ENCODE measurements around the gene KRTAP5-6. TPM values are rescaled to one million over a fixed set of nuclear protein-coding genes. Genes with fewer than 3 reads are reported as not detected.

KRTAP5-6 gene
- total and polyA plus RNA-seq, 12 donors, result not detected

- Histone ChIP-seq H3K4me1 (peaks cover 0 to 16% (median 0%) of the 10 kb centered on the region in 9 donors), H3K27me3 (peaks cover 0 to 37% (median 25%) of the 10 kb centered on the region in 7 donors), H3K9me3 (no peaks in the 10 kb centered on the region), H3K36me3 (no peaks in the 10 kb centered on the region), H3K27ac (no peak overlapping the region), H3K4me3 (no peak overlapping the region)
- DNase-seq (no peak), ATAC-seq (no peak)
- WGBS, 2 donors, result 85 to 91% methylated on average over 11 of the region's 11 CpGs
- intact Hi-C loops (cut with DNase I), result no loop called here
- no peak for TF ChIP-seq CTCF (IDR thresholded peaks at IDR 0.05)
These were observed 26.1 kb upstream of the KRTAP5-6 start for GRCh38 chr11:1670905-1671371.

- no peak for ATAC-seq
- DNase-seq, result no peak
- 78 to 88% methylated on average over 11 of the region's 11 CpGs for WGBS, 2 donors
- no peaks in the 10 kb centered on the region for H3K36me3 ChIP-seq
- no peak for TF ChIP-seq CTCF (IDR thresholded peaks at IDR 0.05)
- H3K9me3 ChIP-seq, result no peaks in the 10 kb centered on the region
- H3K27ac ChIP-seq, result no peak overlapping the region
- H3K4me3 ChIP-seq, result no peak overlapping the region
- H3K27me3 ChIP-seq, result peaks cover 0 to 44% (median 32%) of the 10 kb centered on the region in 7 donors
- H3K4me1 ChIP-seq, result peaks cover 0 to 16% (median 0%) of the 10 kb centered on the region in 9 donors
- intact Hi-C loops (cut with DNase I), result no loop called here
These were observed 25.3 kb upstream of the KRTAP5-6 start for GRCh38 chr11:1671658-1672057.

- Histone ChIP-seq H3K27me3 (peaks cover 0 to 52% (median 44%) of the 10 kb centered on the region in 7 donors), H3K36me3 (no peaks in the 10 kb centered on the region), H3K4me3 (no peak overlapping the region), H3K4me1 (peaks cover 0 to 11% (median 0%) of the 10 kb centered on the region in 9 donors), H3K9me3 (no peaks in the 10 kb centered on the region), H3K27ac (no peak overlapping the region)
- 76 to 77% methylated on average over 15 of the region's 15 CpGs for WGBS, 2 donors
- intact Hi-C loops (cut with DNase I), result no loop called here
- DNase-seq (no peak), ATAC-seq (no peak)
- no peak for TF ChIP-seq CTCF (IDR thresholded peaks at IDR 0.05)
These were observed 24.2 kb upstream of the KRTAP5-6 start for GRCh38 chr11:1672613-1673350.

GRCh38 chr11:1673446-1674172 is 23.4 kb upstream of the KRTAP5-6 start:
- TF ChIP-seq CTCF (IDR thresholded peaks at IDR 0.05), result no peak
- Histone ChIP-seq H3K27me3 (peaks cover 0 to 60% (median 44%) of the 10 kb centered on the region in 7 donors), H3K27ac (no peak overlapping the region), H3K4me3 (no peak overlapping the region), H3K9me3 (no peaks in the 10 kb centered on the region), H3K4me1 (peaks cover 0 to 10% (median 0%) of the 10 kb centered on the region in 9 donors), H3K36me3 (no peaks in the 10 kb centered on the region)
- intact Hi-C loops (cut with DNase I), result no loop called here
- ATAC-seq, result no peak
- WGBS, 2 donors, result 61 to 63% methylated on average over 11 of the region's 11 CpGs
- no peak for DNase-seq
